Activated T-cell treated with anti-CD3 and anti-CD28 coated beads, Interleukin-2, amount 50 U/mL, for 72 hours (primary cell): ENCODE data around the gene COL18A1. TPM values are rescaled to one million over a fixed set of nuclear protein-coding genes. Genes with fewer than 3 reads are reported as not detected.
"Not testable (repeated sequence)": the region's sequence is repeated elsewhere in the genome, so short reads cannot be mapped to it uniquely, and the experiment has no call there.

Source experiments
- ATAC-seq, 2 donors: fragments of 150-1000 bp; cut with Tn5 transposase; replicated peaks in 1 of 2; 2 replicates each; pipeline ENCODE4 v1.10.0; 2021; ENCODE audit warnings: moderate library complexity in 2 of 2, mild to moderate bottlenecking in 1 of 2
- DNase-seq, 2 donors: peaks; one replicate each; pipeline ENCODE4 v3.0.0; 2021 to 2022; ENCODE audit warnings: mixed read lengths in 1 of 2
- H3K27ac Mint-ChIP-seq: one replicate; pipeline ENCODE4 v1.8.0; 2022; ENCODE audit warnings: mild to moderate bottlenecking, moderate library complexity, mixed read lengths
- H3K27me3 Mint-ChIP-seq: one replicate; pipeline ENCODE4 v1.8.0; 2022; ENCODE audit warnings: low read depth, mixed read lengths
- H3K36me3 Mint-ChIP-seq, 2 donors: one replicate each; pipeline ENCODE4 v1.8.0; 2022; ENCODE audit warnings: mixed read lengths in 2 of 2, mild to moderate bottlenecking in 1 of 2; ENCODE audit not compliant: insufficient read depth in 2 of 2
- H3K4me1 Mint-ChIP-seq: one replicate; pipeline ENCODE4 v1.8.0; 2022; ENCODE audit warnings: low read depth, mixed read lengths
- H3K4me3 Mint-ChIP-seq, 2 donors: one replicate each; pipeline ENCODE4 v1.8.0; 2022; ENCODE audit warnings: mild to moderate bottlenecking in 2 of 2, mixed read lengths in 2 of 2, moderate library complexity in 2 of 2
- H3K9me3 Mint-ChIP-seq, 2 donors: one replicate each; pipeline ENCODE4 v1.8.0; 2022; ENCODE audit warnings: mixed read lengths in 2 of 2
- total RNA-seq, 2 donors: library from RNA; stranded (reverse); gene quantifications; one replicate each; pipeline ENCODE4 v1.2.3, GENCODE V29; 2022

The COL18A1 gene
- total RNA-seq, 2 donors from 2014 or later, result 4.9 to 7.5 TPM

DNA sequence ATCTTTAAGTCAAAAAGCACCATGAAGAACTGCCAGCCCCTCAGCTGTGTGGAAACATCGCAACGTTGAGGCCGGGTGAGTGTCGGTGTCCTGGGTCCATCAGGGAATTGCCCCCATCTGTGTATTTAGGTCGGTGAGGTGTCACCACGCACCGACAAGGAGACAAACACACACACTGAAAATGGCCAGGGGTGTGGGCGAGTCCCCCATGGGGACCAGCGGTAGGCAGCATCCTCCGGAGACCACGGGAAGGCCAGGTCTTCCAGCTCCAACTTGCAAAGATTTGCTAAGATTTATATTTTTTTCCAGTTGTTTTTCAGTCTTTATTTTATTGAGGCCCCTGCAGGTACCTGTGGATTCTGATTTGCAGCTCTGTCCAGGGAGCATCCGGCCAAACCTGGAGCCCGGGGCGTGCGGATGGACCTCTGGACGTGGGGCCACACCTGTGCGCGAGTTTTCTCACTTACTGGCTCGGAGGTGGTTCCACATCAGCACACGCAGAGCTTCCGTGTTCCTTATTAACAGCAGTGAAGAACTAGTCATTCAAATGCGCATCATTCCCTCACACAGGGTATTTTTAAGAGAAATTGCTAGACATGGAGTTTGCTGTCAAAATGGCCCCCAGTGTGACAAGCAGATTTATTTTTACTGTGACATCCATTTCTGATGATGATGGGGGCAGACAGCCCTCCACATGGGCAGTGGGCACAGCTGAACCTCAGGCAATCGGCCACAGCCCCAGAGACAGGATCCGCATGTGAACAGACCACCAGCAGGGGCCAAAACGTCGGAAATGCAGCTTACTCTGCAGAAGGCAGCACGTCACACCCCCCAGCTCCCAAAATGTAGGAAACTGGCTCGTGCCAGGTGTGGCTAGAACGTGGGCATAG, 154.5 kb downstream of the COL18A1 start:
- ATAC-seq, result no peak
- Mint-ChIP-seq H3K9me3 (no peaks in the 10 kb centered on the region), H3K4me1 (peaks cover 4% of the 10 kb centered on the region), H3K36me3 (peaks cover 0 to 3% of the 10 kb centered on the region in 2 donors), H3K4me3 (no peak overlapping the region), H3K27ac (no peak overlapping the region), H3K27me3 (peaks cover 23% of the 10 kb centered on the region)
- DNase-seq, result no peak

DNA sequence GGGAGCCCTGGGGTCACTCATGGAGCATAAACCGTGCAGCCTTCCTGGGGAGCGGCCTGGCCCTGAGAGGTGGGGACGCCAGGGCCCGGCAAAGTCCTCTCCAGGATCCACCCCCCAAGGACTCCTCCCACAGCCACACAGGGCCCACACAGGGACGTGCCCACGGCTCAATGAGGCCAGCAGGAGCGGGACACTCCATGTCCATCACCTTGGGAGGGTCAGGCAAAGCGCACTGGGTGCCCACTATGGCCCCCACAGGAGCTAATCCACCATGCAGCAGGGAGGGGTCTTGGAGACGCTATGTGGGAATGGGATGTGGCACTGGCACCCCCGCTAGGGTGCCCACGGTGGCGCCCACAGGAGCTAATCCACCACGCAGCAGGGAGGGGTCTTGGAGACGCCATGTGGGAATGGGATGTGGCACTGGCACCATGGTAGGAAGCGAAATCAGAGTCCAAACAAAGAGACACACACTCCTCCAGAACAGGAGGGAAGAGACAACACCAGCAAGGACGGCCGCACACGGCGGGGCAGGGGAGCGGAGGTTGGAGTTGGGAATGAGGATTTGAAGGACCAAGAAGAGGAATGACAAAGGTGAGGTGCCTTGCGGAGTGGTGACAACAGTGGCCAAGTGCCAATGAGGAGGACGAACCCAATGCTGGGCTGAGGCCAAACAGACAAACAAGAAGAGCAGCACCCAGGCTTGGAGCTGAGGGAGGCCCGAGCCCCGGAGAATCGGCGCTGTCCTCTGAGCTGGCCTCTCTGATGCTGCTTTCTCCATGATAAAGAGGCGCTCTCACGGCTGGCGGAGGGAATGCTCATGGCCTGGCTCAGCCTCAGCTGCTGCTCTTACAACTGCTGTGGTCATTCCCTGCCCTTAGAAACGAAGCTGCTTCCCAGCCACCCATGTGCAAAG, 155.4 kb downstream of the COL18A1 start:
- Mint-ChIP-seq H3K36me3 (no peaks in the 10 kb centered on the region), H3K4me3 (no peak overlapping the region), H3K9me3 (no peaks in the 10 kb centered on the region), H3K27me3 (peaks cover 23% of the 10 kb centered on the region), H3K4me1 (no peaks in the 10 kb centered on the region), H3K27ac (no peak overlapping the region)
- DNase-seq, result no peak
- ATAC-seq, result no peak

DNA sequence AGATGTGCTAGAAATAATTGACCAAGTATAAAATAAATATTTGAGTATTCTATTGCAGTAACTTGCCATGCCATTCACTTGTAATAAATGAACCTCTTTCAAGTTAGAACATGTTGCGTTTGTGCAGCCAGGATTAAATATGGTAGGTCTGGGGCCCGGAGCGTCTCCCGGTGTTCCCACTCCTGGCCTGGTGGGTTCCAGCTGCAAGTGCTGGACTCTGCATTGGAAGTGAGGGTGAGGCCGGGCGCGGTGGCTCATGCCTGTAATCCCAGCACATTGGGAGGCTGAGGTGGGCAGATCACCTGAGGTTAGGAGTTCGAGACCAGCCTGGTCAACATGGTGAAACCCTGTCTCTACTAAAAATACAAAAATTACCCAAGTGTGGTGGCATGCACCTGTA, 156.3 kb downstream of the COL18A1 start:
- not testable (repeated sequence) for H3K27ac Mint-ChIP-seq, H3K36me3 Mint-ChIP-seq, H3K9me3 Mint-ChIP-seq, DNase-seq, ATAC-seq, H3K4me1 Mint-ChIP-seq, H3K4me3 Mint-ChIP-seq
- H3K27me3 Mint-ChIP-seq, result peaks cover 23% of the 10 kb centered on the region

DNA sequence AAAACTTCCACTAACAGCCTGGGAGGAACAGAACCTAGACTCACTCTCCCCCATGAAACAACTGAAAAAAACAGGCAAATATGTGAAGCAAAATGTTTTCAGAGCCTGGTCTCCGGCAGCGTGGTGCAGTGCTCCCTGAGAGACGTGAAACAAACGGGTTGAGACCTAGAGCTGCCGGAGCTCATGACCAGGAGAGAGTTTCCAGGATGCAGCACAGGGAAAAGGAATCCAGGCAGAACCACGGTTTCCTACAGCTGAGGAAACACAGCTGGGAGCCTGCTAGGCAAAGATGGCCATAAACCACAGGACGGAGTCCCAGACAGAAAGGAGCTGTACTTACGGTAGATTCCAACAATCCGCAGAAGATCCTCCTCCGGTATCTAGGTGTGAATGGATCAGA, 157.4 kb downstream of the COL18A1 start:
- Mint-ChIP-seq H3K36me3 (no peaks in the 10 kb centered on the region), H3K27ac (no peak overlapping the region), H3K9me3 (no peaks in the 10 kb centered on the region), H3K4me1 (no peaks in the 10 kb centered on the region), H3K27me3 (peaks cover 31% of the 10 kb centered on the region), H3K4me3 (no peak overlapping the region)
- ATAC-seq (no peak), DNase-seq (no peak)

DNA sequence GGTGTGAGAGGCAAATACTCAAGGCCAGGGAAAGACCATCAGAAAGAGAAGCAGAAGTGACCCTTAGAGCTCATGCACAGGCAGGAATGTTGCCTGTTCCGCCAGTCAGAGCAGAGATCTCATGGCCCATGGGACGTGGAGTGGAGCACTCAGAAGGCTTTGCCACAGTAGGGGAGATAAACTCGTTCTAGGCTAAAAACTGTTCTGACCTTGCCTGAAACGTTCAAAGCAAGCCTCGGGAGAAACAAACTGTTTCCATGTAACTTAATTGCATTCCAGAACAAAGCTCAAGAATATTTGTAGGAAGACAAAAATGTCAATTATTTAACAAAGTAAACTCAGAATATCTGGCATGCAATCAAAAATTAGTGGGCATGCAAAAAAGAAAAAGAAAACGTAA, 158.0 kb downstream of the COL18A1 start:
- Mint-ChIP-seq H3K27ac (no peak overlapping the region), H3K4me3 (no peak overlapping the region)
- ATAC-seq, result no peak

More for the DNA sequence above, 158.0 kb downstream of the COL18A1 start:
- H3K27me3 Mint-ChIP-seq, result peaks cover 31% of the 10 kb centered on the region
- no peaks in the 10 kb centered on the region for H3K36me3 Mint-ChIP-seq
- no peak for DNase-seq
- no peaks in the 10 kb centered on the region for H3K9me3 Mint-ChIP-seq
- no peaks in the 10 kb centered on the region for H3K4me1 Mint-ChIP-seq

Other genes starting within 250 kb of the COL18A1 start
- gene POFUT2, start 117.3 kb upstream of the COL18A1 start, total RNA-seq, result 10 to 100 TPM; 24.5 to 26.6 TPM
- gene SLC19A1, start 137.3 kb downstream of the COL18A1 start, total RNA-seq, result 10 to 100 TPM; 30.4 to 40.1 TPM
- gene PCBP3, start 238.6 kb downstream of the COL18A1 start, total RNA-seq, result 10 to 100 TPM; 20.2 to 24.1 TPM